IMR-90 (cell line): ENCODE data around the gene MYT1. TPM values are rescaled to one million over a fixed set of nuclear protein-coding genes. Genes with fewer than 3 reads are reported as not detected.

ENCODE experiments used
- ATAC-seq: fragments of 200-7000 bp; cut with Tn5 transposase; 2 replicates; pipeline ENCODE4 v1.9.1; 2020; ENCODE audit warnings: low read depth, mild to moderate bottlenecking, moderate library complexity
- BruUV-seq: library from RNA; stranded (reverse); fragments of 400-500 nt; replicated peaks from 2 replicates; lab custom pipeline; 2021; lab: Mats Ljungman, UMichigan
- CTCF ChIA-PET: fragments of 300-600 bp; formaldehyde crosslinking; extraction: SDS; loops from one replicate; lab custom pipeline; 2021; ENCODE audit warnings: antibody characterized with exemption; lab: Yijun Ruan, JAX
- POLR2A ChIA-PET: fragments of 300-600 bp; sonication (Branson Sonifier 250); formaldehyde crosslinking; loops from one replicate; lab custom pipeline; 2022; ENCODE audit warnings: antibody characterized with exemption; ENCODE audit not compliant: unreplicated experiment; lab: Charles Lee
- DNase-seq: peaks from one replicate; pipeline ENCODE4 v3.0.0; 2013
- H2AFZ ChIP-seq: replicated peaks from 2 replicates; pipeline ENCODE3; 2013; ENCODE audit warnings: low read length, mild to moderate bottlenecking; ENCODE audit not compliant: poor library complexity
- H2AK5ac ChIP-seq: 2 replicates; pipeline ENCODE4 v1.6.1; 2013; ENCODE audit warnings: low read depth, low read length, inconsistent platforms
- H2AK9ac ChIP-seq: replicated peaks from 2 replicates; pipeline ENCODE3; 2013; ENCODE audit warnings: mild to moderate bottlenecking, low read depth, low read length, moderate library complexity; ENCODE audit not compliant: poor library complexity
- H2BK120ac ChIP-seq: 2 replicates; pipeline ENCODE4 v1.6.1; 2013; ENCODE audit warnings: low read depth, low read length, inconsistent platforms
- H2BK15ac ChIP-seq: 3 replicates; pipeline ENCODE4 v1.6.1; 2013; ENCODE audit warnings: low read depth, low read length, inconsistent platforms
- H2BK20ac ChIP-seq: 2 replicates; pipeline ENCODE4 v1.6.1; 2013; ENCODE audit warnings: low read depth, mild to moderate bottlenecking, inconsistent platforms, low read length, moderate library complexity
- H2BK5ac ChIP-seq: 2 replicates; pipeline ENCODE4 v1.6.1; 2013; ENCODE audit warnings: mild to moderate bottlenecking, low read depth, low read length, inconsistent platforms; ENCODE audit not compliant: poor library complexity, severe bottlenecking
- H3K14ac ChIP-seq: replicated peaks from 2 replicates; pipeline ENCODE4 v1.6.1; 2013; ENCODE audit warnings: low read depth, low read length, inconsistent platforms
- H3K18ac ChIP-seq: 2 replicates; pipeline ENCODE4 v1.6.1; 2013; ENCODE audit warnings: low read depth, low read length, control low read depth
- H3K23ac ChIP-seq: 2 replicates; pipeline ENCODE4 v1.6.1; 2013; ENCODE audit warnings: low read depth, low read length, inconsistent platforms
- H3K27ac ChIP-seq: 2 replicates; pipeline ENCODE4 v1.5.1; 2013; ENCODE audit warnings: mild to moderate bottlenecking, control low read depth, low read length; ENCODE audit not compliant: insufficient read depth
- H3K27me3 ChIP-seq: 2 replicates; pipeline ENCODE4 v1.6.1; 2013; ENCODE audit warnings: low read length; ENCODE audit not compliant: control insufficient read depth, insufficient read depth
- H3K36me3 ChIP-seq: 2 replicates; pipeline ENCODE4 v1.6.1; 2013; ENCODE audit warnings: low read length, mixed read lengths; ENCODE audit not compliant: control insufficient read depth, insufficient read depth
- H3K4ac ChIP-seq: 2 replicates; pipeline ENCODE4 v1.6.1; 2013; ENCODE audit warnings: low read depth, low read length, inconsistent platforms
- H3K4me1 ChIP-seq: 2 replicates; pipeline ENCODE4 v1.6.1; 2013; ENCODE audit warnings: low read length, mixed read lengths; ENCODE audit not compliant: control insufficient read depth, insufficient read depth
- H3K4me2 ChIP-seq: 2 replicates; pipeline ENCODE4 v1.6.1; 2013; ENCODE audit warnings: low read depth, mild to moderate bottlenecking, control low read depth, low read length, moderate library complexity
- H3K4me3 ChIP-seq: 2 replicates; pipeline ENCODE4 v1.5.1; 2013; ENCODE audit warnings: low read depth, mild to moderate bottlenecking, control low read depth, low read length, moderate library complexity; ENCODE audit not compliant: insufficient read depth
- H3K56ac ChIP-seq: 2 replicates; pipeline ENCODE4 v1.6.1; 2013; ENCODE audit warnings: low read length, inconsistent platforms; ENCODE audit not compliant: insufficient read depth; ENCODE audit errors: extremely low read depth
- H3K79me1 ChIP-seq, 2 experiments: 2 replicates each; pipeline ENCODE4 v1.6.1; 2013; ENCODE audit warnings: low read length in 2 of 2, inconsistent platforms in 1 of 2, low read depth in 1 of 2
- H3K9ac ChIP-seq: 2 replicates; pipeline ENCODE4 v1.6.1; 2013; ENCODE audit warnings: low read depth, low read length, control low read depth
- H3K9me1 ChIP-seq: 2 replicates; pipeline ENCODE4 v1.6.1; 2013; ENCODE audit warnings: low read length, inconsistent platforms; ENCODE audit not compliant: insufficient read depth
- H3K9me3 ChIP-seq: 2 replicates; pipeline ENCODE4 v1.6.1; 2013; ENCODE audit warnings: low read length; ENCODE audit not compliant: control insufficient read depth, insufficient read depth
- H4K20me1 ChIP-seq: 2 replicates; pipeline ENCODE4 v1.6.1; 2013; ENCODE audit warnings: low read length, inconsistent platforms; ENCODE audit not compliant: insufficient read depth
- H4K5ac ChIP-seq: 2 replicates; pipeline ENCODE4 v1.6.1; 2013; ENCODE audit warnings: mild to moderate bottlenecking, low read depth, low read length, control low read depth
- H4K8ac ChIP-seq, 2 experiments: 2 replicates each; pipeline ENCODE4 v1.6.1; 2013; ENCODE audit warnings: low read depth in 2 of 2, low read length in 2 of 2, control low read depth in 1 of 2, inconsistent platforms in 1 of 2
- H4K91ac ChIP-seq: 2 replicates; pipeline ENCODE4 v1.6.1; 2013; ENCODE audit warnings: low read depth, low read length, inconsistent platforms; ENCODE audit not compliant: insufficient read depth
- BHLHE40 ChIP-seq: fragments of 150-350 bp; IDR thresholded peaks from 2 replicates; pipeline ENCODE4 v1.6.1; 2016; ENCODE audit warnings: mild to moderate bottlenecking, low read depth, low read length
- CEBPB ChIP-seq: IDR thresholded peaks from 2 replicates; pipeline ENCODE4 v1.6.1; 2012; ENCODE audit warnings: low read depth, low read length, improper control_type of control experiment
- CHD1 ChIP-seq: IDR thresholded peaks from 2 replicates; pipeline ENCODE4 v1.6.1; 2012; ENCODE audit warnings: low read depth, low read length, improper control_type of control experiment
- FOS ChIP-seq: fragments of 150-350 bp; IDR thresholded peaks from 2 replicates; pipeline ENCODE4 v1.6.1; 2016; ENCODE audit warnings: low read depth, low read length
- MXI1 ChIP-seq: IDR thresholded peaks from 2 replicates; pipeline ENCODE4 v1.6.1; 2012; ENCODE audit warnings: low read depth, mild to moderate bottlenecking, low read length, moderate library complexity, borderline replicate concordance
- USF2 ChIP-seq: fragments of 150-350 bp; IDR thresholded peaks from 2 replicates; pipeline ENCODE4 v1.6.1; 2017; ENCODE audit warnings: mild to moderate bottlenecking, antibody characterized with exemption, low read length, low read depth
- WGBS, 2 experiments: methylation state at CpG; one replicate each; pipeline versions ENCODE4 v1.1.5 to v1.1.7; 2013; ENCODE audit warnings: missing lambda C conversion rate in 2 of 2; ENCODE audit not compliant: insufficient read length in 1 of 2; ENCODE audit errors: extremely low coverage in 2 of 2; 5-methylcytosine and 5-hydroxymethylcytosine counted together
- dilution Hi-C: fragments of 300-500 bp; cut with HindIII; formaldehyde crosslinking; loops from one replicate; pipeline ENCODE4 v1.14.3; 2018; ENCODE audit warnings: low sequenced_read_pairs; ENCODE audit not compliant: unreplicated experiment
- in situ Hi-C: fragments of 300-500 bp; cut with MboI; formaldehyde crosslinking; loops from 3 replicates; pipeline ENCODE4 v1.14.3; 2019; ENCODE audit warnings: low sequenced_read_pairs, inconsistent platforms, mixed read lengths
- intact Hi-C: fragments of 100-400 bp; cut with micrococcal nuclease; formaldehyde crosslinking; loops from 2 replicates; pipeline ENCODE4 v1.10.0; 2022
- polyA plus RNA-seq, 3 experiments: library from polyadenylated mRNA; depleted of rRNA; stranded (reverse); fragments of >200 nt; gene quantifications; 2 replicates each; pipeline ENCODE4 v1.2.3, GENCODE V29; 2012; ENCODE audit warnings: low replicate concordance in 1 of 3
- total RNA-seq: library from RNA; depleted of rRNA; stranded (reverse); fragments of >200 nt; gene quantifications from 2 replicates; pipeline ENCODE4 v1.2.3, GENCODE V29; 2012

Gene MYT1
- total and polyA plus RNA-seq, 2 of the 4 experiments (the other 2 are of a cell fraction) = not detected

GRCh38 chr20:64205611-64206026 lies 41.4 kb downstream of the MYT1 start:
- no TSS peak for BruUV-seq
- H2AFZ ChIP-seq = peak overlapping the region; percentile 32
- no peak overlapping the region for H2BK5ac ChIP-seq
- H3K23ac ChIP-seq = no peak overlapping the region
- H3K4me3 ChIP-seq = no peak overlapping the region
- no peak overlapping the region for H4K91ac ChIP-seq
- no peaks in the 10 kb centered on the region for H4K20me1 ChIP-seq
- 71% methylated on average over 15 of the region's 17 CpGs; no CpG with 5 or more reads in 1 of the 2 experiments for WGBS, 2 experiments
- POLR2A ChIA-PET = no interaction called here
- no peaks in the 10 kb centered on the region for H3K36me3 ChIP-seq
- no peak overlapping the region for H3K56ac ChIP-seq
- ATAC-seq (no peak), DNase-seq (no peak)
- dilution Hi-C loops = no loop called here
- intact Hi-C loops = no loop called here
- H2AK5ac ChIP-seq = no peak overlapping the region
- H2BK120ac ChIP-seq = no peak overlapping the region
- H2AK9ac ChIP-seq = no peak overlapping the region
- no peak overlapping the region for H4K8ac ChIP-seq
- H2BK20ac ChIP-seq = no peak overlapping the region
- CTCF ChIA-PET = no interaction called here
- H3K79me1 ChIP-seq = no peaks in the 10 kb centered on the region
- H3K4me1 ChIP-seq = peaks cover 2% of the 10 kb centered on the region; the same call in 1 of the 2 replicates
- H3K4ac ChIP-seq = no peak overlapping the region
- H3K27me3 ChIP-seq = peaks cover 15% of the 10 kb centered on the region
- H3K14ac ChIP-seq = no peak overlapping the region
- no peak overlapping the region for H3K9ac ChIP-seq
- no peak overlapping the region for H3K4me2 ChIP-seq
- no peak overlapping the region for H3K18ac ChIP-seq
- in situ Hi-C loops = no loop called here
- H2BK15ac ChIP-seq = no peak overlapping the region
- no peaks in the 10 kb centered on the region for H3K9me1 ChIP-seq
- H3K9me3 ChIP-seq = peaks cover 6% of the 10 kb centered on the region; the same call in 1 of the 2 replicates
- no peak for TF ChIP-seq BHLHE40
- TF ChIP-seq USF2 = no peak
- no peak for TF ChIP-seq FOS
- TF ChIP-seq CHD1 = no peak
- TF ChIP-seq MXI1 = no peak
- TF ChIP-seq CEBPB = no peak
- H4K5ac ChIP-seq = no peak overlapping the region
- no peak overlapping the region for H3K27ac ChIP-seq
